GM12872 (cell line): ENCODE data around the gene COX7A2.

Experiments used
- CTCF ChIP-seq: IDR thresholded peaks from 3 replicates; pipeline ENCODE4 v1.5.1; 2011; ENCODE audit warnings: low read depth, mild to moderate bottlenecking, low read length, moderate library complexity; ENCODE audit not compliant: insufficient read depth

Gene COX7A2

GRCh38 chr6:75279418-75279817 lies 35.8 kb upstream of the COX7A2 start:
- TF ChIP-seq CTCF, result no peak

DNA sequence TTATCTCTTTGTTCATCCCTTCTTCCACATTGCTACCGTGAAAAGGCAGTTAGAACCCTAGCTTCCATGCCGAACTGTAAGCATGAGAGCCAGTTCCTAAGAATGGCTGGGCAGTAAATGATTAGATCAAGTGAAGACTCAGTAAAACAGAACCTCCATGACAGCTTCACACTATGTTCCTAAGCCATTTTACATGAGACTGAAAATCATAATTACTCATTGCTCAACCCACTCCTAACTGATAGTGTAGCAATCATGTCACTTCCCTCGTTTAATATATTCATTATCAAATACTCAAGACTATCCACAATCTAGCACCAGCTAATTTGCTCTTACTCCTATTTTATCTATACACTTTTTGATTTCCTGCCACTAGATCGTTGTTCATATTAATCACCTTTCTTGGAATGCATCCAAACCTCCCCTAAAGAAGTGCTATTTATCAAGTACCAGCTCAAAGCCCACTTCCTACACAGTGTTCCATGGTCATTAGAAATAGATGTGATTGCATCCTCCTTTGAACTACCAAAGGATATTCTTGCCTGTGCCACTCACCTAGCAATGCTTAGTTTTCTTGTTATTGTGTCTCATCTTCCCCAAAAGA lies 35.0 kb upstream of the COX7A2 start:
- no peak for TF ChIP-seq CTCF

- TF ChIP-seq CTCF, result no peak
Observed at GRCh38 chr6:75275067-75275466, 31.5 kb upstream of the COX7A2 start.

GRCh38 chr6:75273009-75273408 lies 29.4 kb upstream of the COX7A2 start:
- no peak for TF ChIP-seq CTCF

- TF ChIP-seq CTCF, result no peak
Observed at GRCh38 chr6:75272145-75272840, 28.7 kb upstream of the COX7A2 start.

DNA sequence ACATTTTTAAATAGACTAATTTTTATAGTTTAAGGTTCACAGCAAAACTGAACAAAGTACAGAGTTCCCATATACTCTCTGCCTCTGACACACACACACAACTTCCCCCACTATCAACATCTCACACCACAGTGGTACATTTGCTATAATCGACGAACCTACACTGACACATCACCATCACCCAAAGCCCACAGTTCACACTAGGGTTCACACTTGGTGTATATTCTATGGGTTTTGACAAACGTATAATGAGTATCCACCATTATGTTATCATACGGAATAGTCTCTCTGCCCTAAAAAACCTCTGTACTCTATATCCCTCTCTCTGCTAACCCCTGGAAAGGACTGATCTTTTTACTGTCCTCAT lies 25.4 kb upstream of the COX7A2 start:
- TF ChIP-seq CTCF, result no peak

GRCh38 chr6:75268121-75268987 lies 24.8 kb upstream of the COX7A2 start:
- TF ChIP-seq CTCF, result no peak
